K562 (cell line): Measurements from ENCODE around the gene GALNT12. TPM values are rescaled to one million over a fixed set of nuclear protein-coding genes. Genes with fewer than 3 reads are reported as not detected.
A peak's percentile ranks its signal among the peaks of the same experiment; 100 is the strongest.

Experiments
- CHD1 ChIP-seq: fragments of 200-600 bp; sonication (generic); IDR thresholded peaks from one replicate; pipeline ENCODE4 v1.6.1; 2012; ENCODE audit warnings: mild to moderate bottlenecking, moderate library complexity, low read length, inconsistent platforms
- MGA ChIP-seq: fragments of 450-650 bp; IDR thresholded peaks from 2 replicates; pipeline ENCODE4 v1.6.1; 2016; ENCODE audit warnings: mild to moderate bottlenecking, moderate library complexity
- STAT6 ChIP-seq: sonication (generic); formaldehyde crosslinking; IDR thresholded peaks from 2 replicates; pipeline ENCODE4 v1.8.1; 2023; ENCODE audit warnings: mild to moderate bottlenecking, missing genetic modification reagents
- XRCC5 ChIP-seq: fragments of 200-400 bp; formaldehyde crosslinking; IDR thresholded peaks from 2 replicates; pipeline ENCODE4 v1.6.1; 2017; ENCODE audit warnings: low read depth, mild to moderate bottlenecking, low read length
- ZBTB43 ChIP-seq: sonication (generic); formaldehyde crosslinking; IDR thresholded peaks from 2 replicates; pipeline ENCODE4 v1.8.0; 2023; ENCODE audit warnings: mild to moderate bottlenecking, missing genetic modification reagents
- ZFP36 ChIP-seq: fragments of 150-350 bp; IDR thresholded peaks from 2 replicates; pipeline ENCODE4 v1.6.1; 2018; ENCODE audit warnings: low read length, low read depth; ENCODE audit not compliant: partially characterized antibody
- polyA plus RNA-seq, 8 experiments: library from polyadenylated mRNA; depleted of rRNA in 4 of 8; stranded (reverse) in 5 of 8; unstranded in 3 of 8; fragments of >200 nt; fragmentation: Nextera tagmentation in 2 of 8; fragmentation: Illumina TruSeq in 1 of 8; extraction: Ambion mirVana in 2 of 8; extraction: Trizol in 1 of 8; gene quantifications; 2 replicates each; pipeline versions ENCODE4 v1.2.1 to v1.2.3, GENCODE V29; 2011 to 2014; ENCODE audit warnings: inconsistent platforms in 1 of 8, missing spikeins in 1 of 8
- total RNA-seq, 7 experiments: library from RNA; depleted of rRNA in 6 of 7; stranded (reverse); fragments of >200 nt in 6 of 7; fragmentation: Illumina TruSeq in 2 of 7; extraction: Trizol in 2 of 7; gene quantifications; 2 replicates each; pipeline versions ENCODE4 v1.2.1 to v1.2.3, GENCODE V29; 2011 to 2021; ENCODE audit warnings: low replicate concordance in 1 of 7
- TF ChIP-seq, protein P1 (sequence below): fragments of 150-350 bp; IDR thresholded peaks from 2 replicates; pipeline ENCODE4 v1.6.1; 2014; ENCODE audit warnings: low read depth, mild to moderate bottlenecking, low read length, borderline replicate concordance

Gene GALNT12
- total and polyA plus RNA-seq, 9 of the 15 experiments (the other 6 are each of a cell fraction or from before 2014, with no cell fraction given), result 29.7 to 82.9 (median 44.2) TPM

- no peak for TF ChIP-seq STAT6 (CRISPR knock-in tag)
- TF ChIP-seq CHD1, result no peak
- no peak for TF ChIP-seq ZFP36
- TF ChIP-seq ZBTB43 (CRISPR knock-in tag), result no peak
- TF ChIP-seq MGA, result peak; percentile 75
- no peak for TF ChIP-seq XRCC5
- TF ChIP-seq, protein P1, sequence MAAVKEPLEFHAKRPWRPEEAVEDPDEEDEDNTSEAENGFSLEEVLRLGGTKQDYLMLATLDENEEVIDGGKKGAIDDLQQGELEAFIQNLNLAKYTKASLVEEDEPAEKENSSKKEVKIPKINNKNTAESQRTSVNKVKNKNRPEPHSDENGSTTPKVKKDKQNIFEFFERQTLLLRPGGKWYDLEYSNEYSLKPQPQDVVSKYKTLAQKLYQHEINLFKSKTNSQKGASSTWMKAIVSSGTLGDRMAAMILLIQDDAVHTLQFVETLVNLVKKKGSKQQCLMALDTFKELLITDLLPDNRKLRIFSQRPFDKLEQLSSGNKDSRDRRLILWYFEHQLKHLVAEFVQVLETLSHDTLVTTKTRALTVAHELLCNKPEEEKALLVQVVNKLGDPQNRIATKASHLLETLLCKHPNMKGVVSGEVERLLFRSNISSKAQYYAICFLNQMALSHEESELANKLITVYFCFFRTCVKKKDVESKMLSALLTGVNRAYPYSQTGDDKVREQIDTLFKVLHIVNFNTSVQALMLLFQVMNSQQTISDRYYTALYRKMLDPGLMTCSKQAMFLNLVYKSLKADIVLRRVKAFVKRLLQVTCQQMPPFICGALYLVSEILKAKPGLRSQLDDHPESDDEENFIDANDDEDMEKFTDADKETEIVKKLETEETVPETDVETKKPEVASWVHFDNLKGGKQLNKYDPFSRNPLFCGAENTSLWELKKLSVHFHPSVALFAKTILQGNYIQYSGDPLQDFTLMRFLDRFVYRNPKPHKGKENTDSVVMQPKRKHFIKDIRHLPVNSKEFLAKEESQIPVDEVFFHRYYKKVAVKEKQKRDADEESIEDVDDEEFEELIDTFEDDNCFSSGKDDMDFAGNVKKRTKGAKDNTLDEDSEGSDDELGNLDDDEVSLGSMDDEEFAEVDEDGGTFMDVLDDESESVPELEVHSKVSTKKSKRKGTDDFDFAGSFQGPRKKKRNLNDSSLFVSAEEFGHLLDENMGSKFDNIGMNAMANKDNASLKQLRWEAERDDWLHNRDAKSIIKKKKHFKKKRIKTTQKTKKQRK, result no peak
Observed at GRCh38 chr9:98848450-98849149, 41.1 kb downstream of the GALNT12 start (continued).
